HepG2 (cell line): ENCODE measurements around the gene KRT12. TPM values are rescaled to one million over a fixed set of nuclear protein-coding genes. Genes with fewer than 3 reads are reported as not detected.
A peak's percentile ranks its signal among the peaks of the same experiment; 100 is the strongest.

ENCODE experiments used
- ARHGAP35 ChIP-seq: sonication (generic); formaldehyde crosslinking; IDR thresholded peaks from 2 replicates; pipeline ENCODE4 v1.9.0; 2022; ENCODE audit warnings: mild to moderate bottlenecking, inconsistent platforms, moderate library complexity, missing genetic modification reagents, borderline replicate concordance
- HMGA1 ChIP-seq: sonication (generic); formaldehyde crosslinking; conservative IDR thresholded peaks from 2 replicates; pipeline ENCODE4 v1.4.0; 2020; ENCODE audit warnings: missing genetic modification reagents
- HNF4A ChIP-seq: sonication (generic); formaldehyde crosslinking; IDR thresholded peaks from 2 replicates; pipeline ENCODE4 v1.4.0; 2020; ENCODE audit warnings: missing genetic modification reagents
- NRL ChIP-seq: sonication (generic); formaldehyde crosslinking; IDR thresholded peaks from 2 replicates; pipeline ENCODE4 v1.5.0; 2020; ENCODE audit warnings: missing genetic modification reagents, mild to moderate bottlenecking, moderate library complexity, borderline replicate concordance
- RELA ChIP-seq: sonication (generic); formaldehyde crosslinking; IDR thresholded peaks from 2 replicates; pipeline ENCODE4 v1.4.0; 2020; ENCODE audit warnings: missing genetic modification reagents
- REPIN1 ChIP-seq: sonication (generic); formaldehyde crosslinking; IDR thresholded peaks from 2 replicates; pipeline ENCODE4 v1.8.0; 2022; ENCODE audit warnings: missing genetic modification reagents, low read depth, mild to moderate bottlenecking, borderline replicate concordance
- RFX5 ChIP-seq: IDR thresholded peaks from 2 replicates; pipeline ENCODE4 v1.6.1; 2011; ENCODE audit warnings: low read depth, low read length, improper control_type of control experiment
- ZNF136 ChIP-seq: sonication (generic); formaldehyde crosslinking; IDR thresholded peaks from 2 replicates; pipeline ENCODE4 v1.8.1; 2022; ENCODE audit warnings: low read depth, mild to moderate bottlenecking, moderate library complexity, missing genetic modification reagents
- ZNF549 ChIP-seq: sonication (generic); formaldehyde crosslinking; IDR thresholded peaks from 2 replicates; pipeline ENCODE4 v1.5.0; 2020; ENCODE audit warnings: missing genetic modification reagents
- ZSCAN20 ChIP-seq: sonication (generic); formaldehyde crosslinking; IDR thresholded peaks from 2 replicates; pipeline ENCODE4 v1.4.0; 2020; ENCODE audit warnings: missing genetic modification reagents, mild to moderate bottlenecking, borderline replicate concordance
- polyA plus RNA-seq, 8 experiments: library from polyadenylated mRNA; depleted of rRNA in 3 of 8; stranded (reverse) in 7 of 8; unstranded in 1 of 8; fragments of >200 nt; fragmentation: Illumina TruSeq in 4 of 8; extraction: Trizol in 4 of 8; gene quantifications; 2 replicates each; pipeline versions ENCODE4 v1.2.1 to v1.2.3, GENCODE V29; 2011 to 2016; ENCODE audit warnings: low read depth in 4 of 8, missing spikeins in 1 of 8, mixed read lengths in 1 of 8; ENCODE audit not compliant: insufficient read depth in 1 of 8
- total RNA-seq, 5 experiments: library from RNA; depleted of rRNA; stranded (reverse); fragments of >200 nt; fragmentation: Illumina TruSeq; extraction: Trizol; gene quantifications; 2 replicates each; pipeline ENCODE4 v1.2.3, GENCODE V29; 2016; ENCODE audit warnings: low read depth in 1 of 5
- TF ChIP-seq, protein P1 (sequence below): sonication (generic); formaldehyde crosslinking; IDR thresholded peaks from 2 replicates; pipeline ENCODE4 v1.4.0; 2020; ENCODE audit warnings: low read depth, mild to moderate bottlenecking, missing genetic modification reagents
- TF ChIP-seq, protein P2 (sequence below): sonication (generic); formaldehyde crosslinking; IDR thresholded peaks from 2 replicates; pipeline ENCODE4 v1.4.0; 2020; ENCODE audit warnings: missing genetic modification reagents, mild to moderate bottlenecking, borderline replicate concordance
- TF ChIP-seq, protein P3 (sequence below): sonication (generic); formaldehyde crosslinking; IDR thresholded peaks from 2 replicates; pipeline ENCODE4 v1.4.0; 2020; ENCODE audit warnings: mild to moderate bottlenecking, missing genetic modification reagents
- TF ChIP-seq, protein P4 (sequence below): sonication (generic); formaldehyde crosslinking; IDR thresholded peaks from 2 replicates; pipeline ENCODE4 v1.4.0; 2020; ENCODE audit warnings: missing genetic modification reagents, borderline replicate concordance

Gene KRT12
- total and polyA plus RNA-seq, 2 of the 13 experiments (the other 11 are each of a cell fraction or from before 2014, with no cell fraction given) = 0.07 to 0.09 TPM

DNA sequence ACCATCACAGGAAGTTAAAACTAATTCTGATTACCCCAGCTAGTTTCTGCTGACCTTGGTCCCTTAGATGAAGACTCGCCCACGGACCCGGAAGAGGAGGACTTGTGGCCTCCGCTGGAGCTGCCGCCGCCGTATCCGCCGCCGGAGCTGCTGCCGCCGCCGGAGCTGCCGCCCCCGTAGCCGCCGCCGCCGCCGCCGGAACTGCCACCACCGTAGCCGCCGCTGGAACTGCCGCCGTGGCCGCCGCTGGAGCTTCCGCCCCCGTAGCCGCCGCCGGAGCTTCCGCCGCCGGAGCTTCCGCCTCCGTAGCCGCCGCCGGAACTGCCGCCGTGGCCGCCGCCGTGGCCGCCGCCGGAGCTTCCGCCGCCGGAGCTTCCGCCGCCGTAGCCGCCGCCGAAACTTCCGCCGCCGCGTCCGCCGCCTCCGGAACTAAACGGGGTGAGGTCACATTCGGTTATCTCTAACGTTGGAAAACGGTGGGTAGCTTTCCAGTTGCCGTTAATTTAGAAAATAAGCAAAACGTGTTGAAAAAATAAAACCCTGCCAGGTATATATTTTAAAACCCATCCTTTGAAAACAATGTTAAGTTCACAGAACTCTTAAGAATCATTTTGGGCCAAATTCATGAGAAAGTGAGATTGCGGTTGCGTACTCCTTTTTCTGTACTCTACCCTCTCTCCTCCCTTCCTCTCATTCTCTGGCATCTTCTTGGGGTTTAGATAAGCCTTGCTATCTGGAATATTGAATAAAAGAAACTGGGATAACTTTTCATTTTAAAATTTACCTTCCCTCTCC lies 48.1 kb downstream of the KRT12 start (continued):
- TF ChIP-seq, protein P1, sequence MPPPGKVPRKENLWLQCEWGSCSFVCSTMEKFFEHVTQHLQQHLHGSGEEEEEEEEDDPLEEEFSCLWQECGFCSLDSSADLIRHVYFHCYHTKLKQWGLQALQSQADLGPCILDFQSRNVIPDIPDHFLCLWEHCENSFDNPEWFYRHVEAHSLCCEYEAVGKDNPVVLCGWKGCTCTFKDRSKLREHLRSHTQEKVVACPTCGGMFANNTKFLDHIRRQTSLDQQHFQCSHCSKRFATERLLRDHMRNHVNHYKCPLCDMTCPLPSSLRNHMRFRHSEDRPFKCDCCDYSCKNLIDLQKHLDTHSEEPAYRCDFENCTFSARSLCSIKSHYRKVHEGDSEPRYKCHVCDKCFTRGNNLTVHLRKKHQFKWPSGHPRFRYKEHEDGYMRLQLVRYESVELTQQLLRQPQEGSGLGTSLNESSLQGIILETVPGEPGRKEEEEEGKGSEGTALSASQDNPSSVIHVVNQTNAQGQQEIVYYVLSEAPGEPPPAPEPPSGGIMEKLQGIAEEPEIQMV (CRISPR knock-in tag) = peak; percentile 84
- no peak for TF ChIP-seq NRL (CRISPR knock-in tag)
- TF ChIP-seq ZSCAN20 = no peak
- TF ChIP-seq RELA = peak; percentile 66; the same call in 1 of the 2 replicates
- TF ChIP-seq HMGA1 (CRISPR knock-in tag) = no peak
- no peak for TF ChIP-seq ZNF549 (CRISPR knock-in tag)
- TF ChIP-seq, protein P2, sequence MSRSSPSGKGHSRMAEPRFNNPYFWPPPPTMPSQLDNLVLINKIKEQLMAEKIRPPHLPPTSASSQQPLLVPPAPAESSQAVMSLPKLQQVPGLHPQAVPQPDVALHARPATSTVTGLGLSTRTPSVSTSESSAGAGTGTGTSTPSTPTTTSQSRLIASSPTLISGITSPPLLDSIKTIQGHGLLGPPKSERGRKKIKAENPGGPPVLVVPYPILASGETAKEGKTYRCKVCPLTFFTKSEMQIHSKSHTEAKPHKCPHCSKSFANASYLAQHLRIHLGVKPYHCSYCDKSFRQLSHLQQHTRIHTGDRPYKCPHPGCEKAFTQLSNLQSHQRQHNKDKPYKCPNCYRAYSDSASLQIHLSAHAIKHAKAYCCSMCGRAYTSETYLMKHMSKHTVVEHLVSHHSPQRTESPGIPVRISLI = no peak
- no peak for TF ChIP-seq REPIN1 (CRISPR knock-in tag)
- TF ChIP-seq HNF4A (CRISPR knock-in tag) = no peak
- TF ChIP-seq RFX5 = no peak
- TF ChIP-seq, protein P3, sequence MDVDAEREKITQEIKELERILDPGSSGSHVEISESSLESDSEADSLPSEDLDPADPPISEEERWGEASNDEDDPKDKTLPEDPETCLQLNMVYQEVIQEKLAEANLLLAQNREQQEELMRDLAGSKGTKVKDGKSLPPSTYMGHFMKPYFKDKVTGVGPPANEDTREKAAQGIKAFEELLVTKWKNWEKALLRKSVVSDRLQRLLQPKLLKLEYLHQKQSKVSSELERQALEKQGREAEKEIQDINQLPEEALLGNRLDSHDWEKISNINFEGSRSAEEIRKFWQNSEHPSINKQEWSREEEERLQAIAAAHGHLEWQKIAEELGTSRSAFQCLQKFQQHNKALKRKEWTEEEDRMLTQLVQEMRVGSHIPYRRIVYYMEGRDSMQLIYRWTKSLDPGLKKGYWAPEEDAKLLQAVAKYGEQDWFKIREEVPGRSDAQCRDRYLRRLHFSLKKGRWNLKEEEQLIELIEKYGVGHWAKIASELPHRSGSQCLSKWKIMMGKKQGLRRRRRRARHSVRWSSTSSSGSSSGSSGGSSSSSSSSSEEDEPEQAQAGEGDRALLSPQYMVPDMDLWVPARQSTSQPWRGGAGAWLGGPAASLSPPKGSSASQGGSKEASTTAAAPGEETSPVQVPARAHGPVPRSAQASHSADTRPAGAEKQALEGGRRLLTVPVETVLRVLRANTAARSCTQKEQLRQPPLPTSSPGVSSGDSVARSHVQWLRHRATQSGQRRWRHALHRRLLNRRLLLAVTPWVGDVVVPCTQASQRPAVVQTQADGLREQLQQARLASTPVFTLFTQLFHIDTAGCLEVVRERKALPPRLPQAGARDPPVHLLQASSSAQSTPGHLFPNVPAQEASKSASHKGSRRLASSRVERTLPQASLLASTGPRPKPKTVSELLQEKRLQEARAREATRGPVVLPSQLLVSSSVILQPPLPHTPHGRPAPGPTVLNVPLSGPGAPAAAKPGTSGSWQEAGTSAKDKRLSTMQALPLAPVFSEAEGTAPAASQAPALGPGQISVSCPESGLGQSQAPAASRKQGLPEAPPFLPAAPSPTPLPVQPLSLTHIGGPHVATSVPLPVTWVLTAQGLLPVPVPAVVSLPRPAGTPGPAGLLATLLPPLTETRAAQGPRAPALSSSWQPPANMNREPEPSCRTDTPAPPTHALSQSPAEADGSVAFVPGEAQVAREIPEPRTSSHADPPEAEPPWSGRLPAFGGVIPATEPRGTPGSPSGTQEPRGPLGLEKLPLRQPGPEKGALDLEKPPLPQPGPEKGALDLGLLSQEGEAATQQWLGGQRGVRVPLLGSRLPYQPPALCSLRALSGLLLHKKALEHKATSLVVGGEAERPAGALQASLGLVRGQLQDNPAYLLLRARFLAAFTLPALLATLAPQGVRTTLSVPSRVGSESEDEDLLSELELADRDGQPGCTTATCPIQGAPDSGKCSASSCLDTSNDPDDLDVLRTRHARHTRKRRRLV = 0 out of 2 replicates have a peak, but pooled peaks have one; percentile 58
- no peak for TF ChIP-seq ZNF136
- TF ChIP-seq ARHGAP35 (CRISPR knock-in tag) = no peak
- TF ChIP-seq, protein P4, sequence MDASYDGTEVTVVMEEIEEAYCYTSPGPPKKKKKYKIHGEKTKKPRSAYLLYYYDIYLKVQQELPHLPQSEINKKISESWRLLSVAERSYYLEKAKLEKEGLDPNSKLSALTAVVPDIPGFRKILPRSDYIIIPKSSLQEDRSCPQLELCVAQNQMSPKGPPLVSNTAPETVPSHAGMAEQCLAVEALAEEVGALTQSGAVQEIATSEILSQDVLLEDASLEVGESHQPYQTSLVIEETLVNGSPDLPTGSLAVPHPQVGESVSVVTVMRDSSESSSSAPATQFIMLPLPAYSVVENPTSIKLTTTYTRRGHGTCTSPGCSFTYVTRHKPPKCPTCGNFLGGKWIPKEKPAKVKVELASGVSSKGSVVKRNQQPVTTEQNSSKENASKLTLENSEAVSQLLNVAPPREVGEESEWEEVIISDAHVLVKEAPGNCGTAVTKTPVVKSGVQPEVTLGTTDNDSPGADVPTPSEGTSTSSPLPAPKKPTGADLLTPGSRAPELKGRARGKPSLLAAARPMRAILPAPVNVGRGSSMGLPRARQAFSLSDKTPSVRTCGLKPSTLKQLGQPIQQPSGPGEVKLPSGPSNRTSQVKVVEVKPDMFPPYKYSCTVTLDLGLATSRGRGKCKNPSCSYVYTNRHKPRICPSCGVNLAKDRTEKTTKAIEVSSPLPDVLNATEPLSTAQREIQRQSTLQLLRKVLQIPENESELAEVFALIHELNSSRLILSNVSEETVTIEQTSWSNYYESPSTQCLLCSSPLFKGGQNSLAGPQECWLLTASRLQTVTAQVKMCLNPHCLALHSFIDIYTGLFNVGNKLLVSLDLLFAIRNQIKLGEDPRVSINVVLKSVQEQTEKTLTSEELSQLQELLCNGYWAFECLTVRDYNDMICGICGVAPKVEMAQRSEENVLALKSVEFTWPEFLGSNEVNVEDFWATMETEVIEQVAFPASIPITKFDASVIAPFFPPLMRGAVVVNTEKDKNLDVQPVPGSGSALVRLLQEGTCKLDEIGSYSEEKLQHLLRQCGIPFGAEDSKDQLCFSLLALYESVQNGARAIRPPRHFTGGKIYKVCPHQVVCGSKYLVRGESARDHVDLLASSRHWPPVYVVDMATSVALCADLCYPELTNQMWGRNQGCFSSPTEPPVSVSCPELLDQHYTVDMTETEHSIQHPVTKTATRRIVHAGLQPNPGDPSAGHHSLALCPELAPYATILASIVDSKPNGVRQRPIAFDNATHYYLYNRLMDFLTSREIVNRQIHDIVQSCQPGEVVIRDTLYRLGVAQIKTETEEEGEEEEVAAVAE (CRISPR knock-in tag) = 0 out of 2 replicates have a peak, but pooled peaks have one; percentile 44
